ENCODE results near the gene ARID1A.

ARID1A gene

GRCh38 chr1:26782521-26783212 lies 86.9 kb downstream of the ARID1A start:
- Histone ChIP-seq H2AFZ (ENCODE audit: low read depth, low read length) (no peak overlapping the region), H3K27ac (ENCODE audit: low read length) (no peak overlapping the region; the same call in 1 of the 2 replicates), H3K4me3 (ENCODE audit: low read length) (no peak overlapping the region), H3K9ac (ENCODE audit: low read length) (no peak overlapping the region), H4K20me1 (ENCODE audit: insufficient read depth, low read length) (no peaks in the 10 kb centered on the region), H3K9me3 (ENCODE audit: insufficient read depth, low read length) (no peaks in the 10 kb centered on the region), H3K4me2 (ENCODE audit: low read length) (no peak overlapping the region), H3K27me3 (ENCODE audit: low read depth, low read length) (no peaks in the 10 kb centered on the region), H3K36me3 (replicated peaks; ENCODE audit: low read depth, low read length) (peaks cover 42% of the 10 kb centered on the region), H3K4me1 (ENCODE audit: low read length) (peaks cover 26% of the 10 kb centered on the region), H3K79me2 (ENCODE audit: low read length) (peaks cover 14% of the 10 kb centered on the region)
- no peak for TF ChIP-seq CTCF (IDR thresholded peaks at IDR 0.05; ENCODE audit: low read depth, low read length)
- no peak for TF ChIP-seq EZH2phosphoT487 (IDR thresholded peaks at IDR 0.05; ENCODE audit: low read depth)

- TF ChIP-seq EZH2phosphoT487 (IDR thresholded peaks at IDR 0.05; ENCODE audit: low read depth) (no peak), CTCF (IDR thresholded peaks at IDR 0.05; ENCODE audit: low read depth, low read length) (no peak)
- H3K9ac ChIP-seq (ENCODE audit: low read length) = no peak overlapping the region
- peaks cover 26% of the 10 kb centered on the region for H3K4me1 ChIP-seq (ENCODE audit: low read length)
- H3K9me3 ChIP-seq (ENCODE audit: insufficient read depth, low read length) = no peaks in the 10 kb centered on the region
- no peaks in the 10 kb centered on the region for H3K27me3 ChIP-seq (ENCODE audit: low read depth, low read length)
- H3K27ac ChIP-seq (ENCODE audit: low read length) = no peak overlapping the region
- H3K36me3 ChIP-seq (replicated peaks; ENCODE audit: low read depth, low read length) = peaks cover 37% of the 10 kb centered on the region
- H4K20me1 ChIP-seq (ENCODE audit: insufficient read depth, low read length) = no peaks in the 10 kb centered on the region
- H3K79me2 ChIP-seq (ENCODE audit: low read length) = peaks cover 20% of the 10 kb centered on the region
- no peak overlapping the region for H3K4me3 ChIP-seq (ENCODE audit: low read length)
- H2AFZ ChIP-seq (ENCODE audit: low read depth, low read length) = no peak overlapping the region
- no peak overlapping the region for H3K4me2 ChIP-seq (ENCODE audit: low read length)
Measured at GRCh38 chr1:26783646-26784022, 87.8 kb downstream of the ARID1A start.

GRCh38 chr1:26784023-26784871 lies 88.4 kb downstream of the ARID1A start:
- peaks cover 32% of the 10 kb centered on the region for H3K36me3 ChIP-seq (replicated peaks; ENCODE audit: low read depth, low read length)
- H3K4me2 ChIP-seq (ENCODE audit: low read length) = no peak overlapping the region

More at GRCh38 chr1:26784023-26784871, 88.4 kb downstream of the ARID1A start:
- H3K9me3 ChIP-seq (ENCODE audit: insufficient read depth, low read length) = no peaks in the 10 kb centered on the region
- H3K27ac ChIP-seq (ENCODE audit: low read length) = no peak overlapping the region
- peaks cover 24% of the 10 kb centered on the region for H3K79me2 ChIP-seq (ENCODE audit: low read length)
- H3K4me3 ChIP-seq (ENCODE audit: low read length) = no peak overlapping the region
- TF ChIP-seq CTCF (IDR thresholded peaks at IDR 0.05; ENCODE audit: low read depth, low read length) = no peak
- no peak for TF ChIP-seq EZH2phosphoT487 (IDR thresholded peaks at IDR 0.05; ENCODE audit: low read depth)
- no peak overlapping the region for H3K9ac ChIP-seq (ENCODE audit: low read length)
- H3K27me3 ChIP-seq (ENCODE audit: low read depth, low read length) = no peaks in the 10 kb centered on the region
- H4K20me1 ChIP-seq (ENCODE audit: insufficient read depth, low read length) = no peaks in the 10 kb centered on the region
- H2AFZ ChIP-seq (ENCODE audit: low read depth, low read length) = no peak overlapping the region
- H3K4me1 ChIP-seq (ENCODE audit: low read length) = peaks cover 26% of the 10 kb centered on the region

Data from OCI-LY3 (cell line).